ENCODE results near the gene CASKIN1.

DNA sequence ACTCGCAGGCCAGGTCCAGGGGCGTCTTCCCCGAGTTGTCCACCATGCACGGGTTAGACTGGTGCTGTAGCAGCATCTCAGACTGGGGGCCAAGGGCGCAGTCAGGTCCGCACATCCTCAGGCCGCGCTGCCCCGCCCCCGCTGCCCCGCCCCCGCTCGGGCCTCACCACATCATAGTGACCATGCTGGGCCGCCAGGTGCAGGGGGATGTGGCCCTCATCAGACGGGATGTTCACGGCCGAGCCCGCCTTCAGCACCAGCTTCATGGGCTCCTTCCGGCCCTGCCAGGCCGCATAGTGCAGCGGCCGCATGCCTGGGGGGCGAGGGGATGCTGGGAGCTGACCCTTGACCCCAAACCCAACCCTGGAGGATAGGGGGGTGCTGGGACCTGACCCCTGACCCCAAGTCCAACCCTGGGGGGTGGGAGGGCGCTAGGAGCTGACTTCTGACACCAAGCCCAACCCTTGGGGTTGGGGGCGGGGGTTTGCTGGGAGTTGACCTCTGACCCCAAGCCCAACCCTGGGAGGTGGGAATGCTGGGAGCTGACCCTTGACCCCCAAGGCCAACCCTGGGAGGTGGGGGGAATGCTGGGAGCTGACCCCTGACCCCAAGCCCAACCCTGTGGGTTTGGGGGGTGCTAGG, 7.0 kb downstream of the CASKIN1 start:
- TF ChIP-seq, protein P1, sequence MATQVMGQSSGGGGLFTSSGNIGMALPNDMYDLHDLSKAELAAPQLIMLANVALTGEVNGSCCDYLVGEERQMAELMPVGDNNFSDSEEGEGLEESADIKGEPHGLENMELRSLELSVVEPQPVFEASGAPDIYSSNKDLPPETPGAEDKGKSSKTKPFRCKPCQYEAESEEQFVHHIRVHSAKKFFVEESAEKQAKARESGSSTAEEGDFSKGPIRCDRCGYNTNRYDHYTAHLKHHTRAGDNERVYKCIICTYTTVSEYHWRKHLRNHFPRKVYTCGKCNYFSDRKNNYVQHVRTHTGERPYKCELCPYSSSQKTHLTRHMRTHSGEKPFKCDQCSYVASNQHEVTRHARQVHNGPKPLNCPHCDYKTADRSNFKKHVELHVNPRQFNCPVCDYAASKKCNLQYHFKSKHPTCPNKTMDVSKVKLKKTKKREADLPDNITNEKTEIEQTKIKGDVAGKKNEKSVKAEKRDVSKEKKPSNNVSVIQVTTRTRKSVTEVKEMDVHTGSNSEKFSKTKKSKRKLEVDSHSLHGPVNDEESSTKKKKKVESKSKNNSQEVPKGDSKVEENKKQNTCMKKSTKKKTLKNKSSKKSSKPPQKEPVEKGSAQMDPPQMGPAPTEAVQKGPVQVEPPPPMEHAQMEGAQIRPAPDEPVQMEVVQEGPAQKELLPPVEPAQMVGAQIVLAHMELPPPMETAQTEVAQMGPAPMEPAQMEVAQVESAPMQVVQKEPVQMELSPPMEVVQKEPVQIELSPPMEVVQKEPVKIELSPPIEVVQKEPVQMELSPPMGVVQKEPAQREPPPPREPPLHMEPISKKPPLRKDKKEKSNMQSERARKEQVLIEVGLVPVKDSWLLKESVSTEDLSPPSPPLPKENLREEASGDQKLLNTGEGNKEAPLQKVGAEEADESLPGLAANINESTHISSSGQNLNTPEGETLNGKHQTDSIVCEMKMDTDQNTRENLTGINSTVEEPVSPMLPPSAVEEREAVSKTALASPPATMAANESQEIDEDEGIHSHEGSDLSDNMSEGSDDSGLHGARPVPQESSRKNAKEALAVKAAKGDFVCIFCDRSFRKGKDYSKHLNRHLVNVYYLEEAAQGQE (IDR thresholded peaks at IDR 0.05) = no peak
- TF ChIP-seq, protein P2, sequence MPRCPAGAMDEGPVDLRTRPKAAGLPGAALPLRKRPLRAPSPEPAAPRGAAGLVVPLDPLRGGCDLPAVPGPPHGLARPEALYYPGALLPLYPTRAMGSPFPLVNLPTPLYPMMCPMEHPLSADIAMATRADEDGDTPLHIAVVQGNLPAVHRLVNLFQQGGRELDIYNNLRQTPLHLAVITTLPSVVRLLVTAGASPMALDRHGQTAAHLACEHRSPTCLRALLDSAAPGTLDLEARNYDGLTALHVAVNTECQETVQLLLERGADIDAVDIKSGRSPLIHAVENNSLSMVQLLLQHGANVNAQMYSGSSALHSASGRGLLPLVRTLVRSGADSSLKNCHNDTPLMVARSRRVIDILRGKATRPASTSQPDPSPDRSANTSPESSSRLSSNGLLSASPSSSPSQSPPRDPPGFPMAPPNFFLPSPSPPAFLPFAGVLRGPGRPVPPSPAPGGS (IDR thresholded peaks at IDR 0.05) = no peak
- TF ChIP-seq JUN (IDR thresholded peaks at IDR 0.05) = no peak
- no peak for TF ChIP-seq CEBPB (IDR thresholded peaks at IDR 0.05)
- TF ChIP-seq ESRRA (IDR thresholded peaks at IDR 0.05; ENCODE audit: borderline replicate concordance, low read length) = no peak
- TF ChIP-seq, protein P3, sequence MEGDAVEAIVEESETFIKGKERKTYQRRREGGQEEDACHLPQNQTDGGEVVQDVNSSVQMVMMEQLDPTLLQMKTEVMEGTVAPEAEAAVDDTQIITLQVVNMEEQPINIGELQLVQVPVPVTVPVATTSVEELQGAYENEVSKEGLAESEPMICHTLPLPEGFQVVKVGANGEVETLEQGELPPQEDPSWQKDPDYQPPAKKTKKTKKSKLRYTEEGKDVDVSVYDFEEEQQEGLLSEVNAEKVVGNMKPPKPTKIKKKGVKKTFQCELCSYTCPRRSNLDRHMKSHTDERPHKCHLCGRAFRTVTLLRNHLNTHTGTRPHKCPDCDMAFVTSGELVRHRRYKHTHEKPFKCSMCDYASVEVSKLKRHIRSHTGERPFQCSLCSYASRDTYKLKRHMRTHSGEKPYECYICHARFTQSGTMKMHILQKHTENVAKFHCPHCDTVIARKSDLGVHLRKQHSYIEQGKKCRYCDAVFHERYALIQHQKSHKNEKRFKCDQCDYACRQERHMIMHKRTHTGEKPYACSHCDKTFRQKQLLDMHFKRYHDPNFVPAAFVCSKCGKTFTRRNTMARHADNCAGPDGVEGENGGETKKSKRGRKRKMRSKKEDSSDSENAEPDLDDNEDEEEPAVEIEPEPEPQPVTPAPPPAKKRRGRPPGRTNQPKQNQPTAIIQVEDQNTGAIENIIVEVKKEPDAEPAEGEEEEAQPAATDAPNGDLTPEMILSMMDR (IDR thresholded peaks at IDR 0.05) = no peak
